SK-N-SH treated with all-trans-retinoic acid at 6 μM for 48 hours (cell line): ENCODE data around the gene SLC51A.

Experiments used
- CREB5 ChIP-seq: fragments of 250-450 bp; sonication (Bioruptor Pico); IDR thresholded peaks from 2 replicates; pipeline ENCODE4 v1.5.1; 2020; ENCODE audit warnings: low read depth, mild to moderate bottlenecking, moderate library complexity
- TCF4 ChIP-seq: fragments of 250-450 bp; sonication (Bioruptor Pico); IDR thresholded peaks from 2 replicates; pipeline ENCODE4 v1.8.0; 2021; ENCODE audit warnings: mild to moderate bottlenecking, moderate library complexity, borderline replicate concordance
- ZFP30 ChIP-seq: fragments of 450-650 bp; formaldehyde crosslinking; IDR thresholded peaks from 2 replicates; pipeline ENCODE4 v1.5.0; 2022; ENCODE audit warnings: mild to moderate bottlenecking, moderate library complexity
- TF ChIP-seq, protein P1 (sequence below): fragments of 250-450 bp; sonication (Bioruptor Pico); IDR thresholded peaks from 2 replicates; pipeline ENCODE4 v1.5.0; 2020; ENCODE audit warnings: mild to moderate bottlenecking, moderate library complexity

DNA sequence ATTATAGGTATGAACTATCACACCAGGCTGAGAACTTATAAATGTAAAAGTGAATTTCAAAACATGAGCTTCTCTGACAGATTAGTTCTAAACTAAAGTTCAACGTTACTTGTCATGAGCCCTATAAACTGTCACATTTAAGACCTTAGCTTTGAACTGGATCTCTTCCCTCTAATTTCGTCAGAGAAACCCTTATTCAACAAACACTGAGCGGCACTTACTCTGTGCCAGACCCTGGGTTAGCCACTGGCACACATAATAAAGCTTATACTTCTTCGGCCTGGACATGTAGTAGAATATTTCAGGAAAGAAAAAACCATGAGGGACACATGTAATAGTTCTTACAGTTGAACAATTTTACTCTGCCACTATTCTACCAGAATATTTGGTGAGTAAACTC lies 65.6 kb downstream of the SLC51A start:
- no peak for TF ChIP-seq CREB5 (CRISPR knock-in tag)
- no peak for TF ChIP-seq TCF4 (CRISPR knock-in tag)
- TF ChIP-seq, protein P1, sequence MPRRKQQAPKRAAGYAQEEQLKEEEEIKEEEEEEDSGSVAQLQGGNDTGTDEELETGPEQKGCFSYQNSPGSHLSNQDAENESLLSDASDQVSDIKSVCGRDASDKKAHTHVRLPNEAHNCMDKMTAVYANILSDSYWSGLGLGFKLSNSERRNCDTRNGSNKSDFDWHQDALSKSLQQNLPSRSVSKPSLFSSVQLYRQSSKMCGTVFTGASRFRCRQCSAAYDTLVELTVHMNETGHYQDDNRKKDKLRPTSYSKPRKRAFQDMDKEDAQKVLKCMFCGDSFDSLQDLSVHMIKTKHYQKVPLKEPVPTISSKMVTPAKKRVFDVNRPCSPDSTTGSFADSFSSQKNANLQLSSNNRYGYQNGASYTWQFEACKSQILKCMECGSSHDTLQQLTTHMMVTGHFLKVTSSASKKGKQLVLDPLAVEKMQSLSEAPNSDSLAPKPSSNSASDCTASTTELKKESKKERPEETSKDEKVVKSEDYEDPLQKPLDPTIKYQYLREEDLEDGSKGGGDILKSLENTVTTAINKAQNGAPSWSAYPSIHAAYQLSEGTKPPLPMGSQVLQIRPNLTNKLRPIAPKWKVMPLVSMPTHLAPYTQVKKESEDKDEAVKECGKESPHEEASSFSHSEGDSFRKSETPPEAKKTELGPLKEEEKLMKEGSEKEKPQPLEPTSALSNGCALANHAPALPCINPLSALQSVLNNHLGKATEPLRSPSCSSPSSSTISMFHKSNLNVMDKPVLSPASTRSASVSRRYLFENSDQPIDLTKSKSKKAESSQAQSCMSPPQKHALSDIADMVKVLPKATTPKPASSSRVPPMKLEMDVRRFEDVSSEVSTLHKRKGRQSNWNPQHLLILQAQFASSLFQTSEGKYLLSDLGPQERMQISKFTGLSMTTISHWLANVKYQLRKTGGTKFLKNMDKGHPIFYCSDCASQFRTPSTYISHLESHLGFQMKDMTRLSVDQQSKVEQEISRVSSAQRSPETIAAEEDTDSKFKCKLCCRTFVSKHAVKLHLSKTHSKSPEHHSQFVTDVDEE (CRISPR knock-in tag) = no peak
- TF ChIP-seq ZFP30 = no peak
